ENCODE measurements around the gene SSBP2. TPM values are rescaled to one million over a fixed set of nuclear protein-coding genes. Genes with fewer than 3 reads are reported as not detected.

SSBP2 gene
- total and polyA plus RNA-seq, 2 of the 8 experiments (the other 6 are each of a cell fraction or from before 2014, with no cell fraction given) = 21.5 to 36.2 TPM

DNA sequence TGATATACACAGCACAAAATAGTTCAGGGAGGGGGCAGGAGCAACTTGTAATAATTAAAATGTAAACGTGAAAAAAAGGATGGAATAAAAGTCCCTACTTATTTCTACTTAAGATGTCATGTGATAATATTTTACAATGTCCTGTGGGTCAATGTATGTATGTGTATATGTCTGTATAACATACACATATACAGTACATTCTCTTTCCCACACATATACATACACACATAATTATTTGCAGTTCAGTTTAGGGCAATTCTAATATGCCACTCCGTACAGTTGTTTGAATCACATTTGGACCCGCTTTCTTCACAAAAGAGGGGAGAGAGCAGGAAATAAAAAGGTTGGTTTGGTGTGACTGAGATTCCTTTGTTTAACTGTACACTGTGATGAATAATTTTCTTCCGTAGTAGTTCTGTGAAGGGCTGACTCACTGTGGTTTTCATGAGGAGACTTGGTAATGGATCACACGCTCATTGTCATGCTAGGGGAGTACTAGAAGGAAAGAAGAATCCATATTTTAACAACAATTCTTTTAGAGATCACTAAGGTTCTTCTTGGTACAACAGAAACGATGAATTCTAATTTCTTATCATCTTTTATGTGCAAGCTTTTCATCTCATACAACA lies 330.7 kb downstream of the SSBP2 start:
- Histone ChIP-seq H4K5ac (ENCODE audit: insufficient read length, low read depth, low read length) (no peak overlapping the region), H3K18ac (ENCODE audit: extremely low read depth, low read length) (no peak overlapping the region), H4K91ac (replicated peaks; ENCODE audit: insufficient read length, low read length) (no peak overlapping the region), H2BK12ac (ENCODE audit: low read depth, low read length) (no peak overlapping the region), H3K14ac (ENCODE audit: insufficient read length) (no peak overlapping the region), H3K79me2 (ENCODE audit: control insufficient read depth in 1 of 2, insufficient read depth in 2 of 2, low read length in 2 of 2) (no peaks in the 10 kb centered on the region), H2BK20ac (ENCODE audit: low read length) (no peak overlapping the region), H3K4me2 (ENCODE audit: insufficient read depth in 1 of 2, low read depth in 2 of 2, low read length in 2 of 2) (no peak overlapping the region), H3K23ac (ENCODE audit: insufficient read length) (no peak overlapping the region), H3K36me3 (ENCODE audit: control insufficient read depth in 2 of 4, insufficient read depth in 4 of 4, low read length in 3 of 4) (no peaks in the 10 kb centered on the region), H3K4me3 (ENCODE audit: extremely low read depth in 1 of 4, insufficient read depth in 2 of 4, low read depth in 3 of 4, low read length in 4 of 4) (no peak overlapping the region), H2AFZ (ENCODE audit: low read length) (no peak overlapping the region), H3K9ac (replicated peaks in 1 of 4; ENCODE audit: extremely low read depth in 1 of 4, low read depth in 3 of 4, low read length in 3 of 4) (no peak overlapping the region), H2AK5ac (ENCODE audit: low read depth, low read length) (no peak overlapping the region), H3K27ac (ENCODE audit: low read depth, low read length) (no peak overlapping the region), H3K4me1 (replicated peaks in 1 of 4; ENCODE audit: control insufficient read depth in 3 of 4, insufficient read depth in 4 of 4, low read length in 3 of 4) (no peaks in the 10 kb centered on the region), H2BK15ac (ENCODE audit: low read length) (no peak overlapping the region), H4K20me1 (replicated peaks in 1 of 2; ENCODE audit: control insufficient read depth in 1 of 2, insufficient read depth in 2 of 2, low read length in 2 of 2) (no peaks in the 10 kb centered on the region), H3K79me1 (ENCODE audit: low read depth, low read length) (no peaks in the 10 kb centered on the region), H2BK120ac (replicated peaks; ENCODE audit: low read depth, low read length) (no peak overlapping the region), H3K27me3 (replicated peaks in 1 of 4; ENCODE audit: control insufficient read depth in 3 of 4, extremely low read depth in 1 of 4, insufficient read depth in 3 of 4, low read length in 3 of 4) (no peaks in the 10 kb centered on the region), H3K9me3 (ENCODE audit: insufficient read depth in 2 of 2, low read depth in 1 of 2, low read length in 1 of 2) (no peaks in the 10 kb centered on the region), H3K23me2 (ENCODE audit: low read depth, low read length) (no peaks in the 10 kb centered on the region), H4K8ac (ENCODE audit: extremely low read depth, insufficient read depth, low read length) (no peak overlapping the region), H3K4ac (replicated peaks; ENCODE audit: insufficient read length, low read depth, low read length) (no peak overlapping the region), H2BK5ac (ENCODE audit: low read depth, low read length) (no peak overlapping the region), H3K56ac (replicated peaks; ENCODE audit: insufficient read length, low read depth, low read length) (no peak overlapping the region)
- no peak for TF ChIP-seq JUN (IDR thresholded peaks at IDR 0.05; ENCODE audit: low read depth, low read length)
- TF ChIP-seq, protein P1, sequence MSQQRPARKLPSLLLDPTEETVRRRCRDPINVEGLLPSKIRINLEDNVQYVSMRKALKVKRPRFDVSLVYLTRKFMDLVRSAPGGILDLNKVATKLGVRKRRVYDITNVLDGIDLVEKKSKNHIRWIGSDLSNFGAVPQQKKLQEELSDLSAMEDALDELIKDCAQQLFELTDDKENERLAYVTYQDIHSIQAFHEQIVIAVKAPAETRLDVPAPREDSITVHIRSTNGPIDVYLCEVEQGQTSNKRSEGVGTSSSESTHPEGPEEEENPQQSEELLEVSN (IDR thresholded peaks at IDR 0.05) = no peak
- DNase-seq (ENCODE audit: low read depth in 1 of 2, low spot score in 2 of 2) = no peak
- ChIA-PET POLR2A (ENCODE audit: partially characterized antibody) (no interaction called here), CTCF (ENCODE audit: partially characterized antibody) (interaction anchor here (1.1 kb wide), 1 partner anchor 839 kb away, joined by 3 read pairs; no protein-coding TSS in a partner anchor)
- no peak for FAIRE-seq
- 86% methylated on average over 6 of the region's 6 CpGs; no CpG with 5 or more reads in 1 of the 2 experiments for WGBS, 2 experiments (ENCODE audit: extremely low coverage in 1 of 2, insufficient coverage in 1 of 2, insufficient read length in 1 of 2, insufficient replicate concordance in 2 of 2, low coverage in 1 of 2, low lambda C conversion rate in 2 of 2, missing lambda C conversion rate in 1 of 2)
